SK-N-SH (cell line): ENCODE data around the gene WIPF2.

Experiments
- EZH2phosphoT487 ChIP-seq: fragments of 200-600 bp; sonication (generic); IDR thresholded peaks from 2 replicates; pipeline ENCODE4 v1.6.1; 2017; ENCODE audit warnings: low read depth, mixed run types, mild to moderate bottlenecking, antibody characterized with exemption, moderate library complexity, borderline replicate concordance
- FOSL2 ChIP-seq: IDR thresholded peaks from 2 replicates; pipeline ENCODE4 v1.4.0; 2012; ENCODE audit warnings: low read depth, mild to moderate bottlenecking, moderate library complexity, borderline replicate concordance
- NRF1 ChIP-seq: IDR thresholded peaks from 2 replicates; pipeline ENCODE4 v1.6.1; 2012; ENCODE audit warnings: low read depth, mild to moderate bottlenecking, low read length
- SIN3A ChIP-seq: IDR thresholded peaks from 2 replicates; pipeline ENCODE4 v1.6.1; 2012; ENCODE audit warnings: low read depth, mild to moderate bottlenecking, low read length, moderate library complexity, borderline replicate concordance
- TF ChIP-seq, protein P1 (sequence below): fragments of 200-600 bp; sonication (generic); IDR thresholded peaks from 2 replicates; pipeline ENCODE4 v1.6.1; 2017; ENCODE audit warnings: antibody characterized with exemption, mild to moderate bottlenecking, moderate library complexity

DNA sequence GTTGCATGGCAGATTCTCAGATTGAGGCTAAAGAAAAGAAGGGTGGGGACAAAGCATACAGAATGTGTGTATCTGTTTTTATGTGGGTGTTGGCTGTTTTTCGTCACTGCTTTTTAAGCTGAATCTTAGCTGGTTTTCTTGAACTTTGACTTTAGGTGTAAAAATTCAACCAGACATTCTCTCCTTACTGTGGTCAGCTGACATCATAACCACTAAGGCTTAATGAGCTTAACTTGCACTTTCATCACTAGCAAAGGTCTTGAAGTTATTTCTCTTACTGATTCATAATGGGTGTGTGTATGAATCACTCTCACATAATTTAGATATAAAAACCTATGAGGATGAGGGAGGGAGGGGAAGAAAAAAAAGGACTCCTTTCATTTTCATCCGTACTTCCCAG is 64.6 kb downstream of the WIPF2 start:
- TF ChIP-seq, protein P1, sequence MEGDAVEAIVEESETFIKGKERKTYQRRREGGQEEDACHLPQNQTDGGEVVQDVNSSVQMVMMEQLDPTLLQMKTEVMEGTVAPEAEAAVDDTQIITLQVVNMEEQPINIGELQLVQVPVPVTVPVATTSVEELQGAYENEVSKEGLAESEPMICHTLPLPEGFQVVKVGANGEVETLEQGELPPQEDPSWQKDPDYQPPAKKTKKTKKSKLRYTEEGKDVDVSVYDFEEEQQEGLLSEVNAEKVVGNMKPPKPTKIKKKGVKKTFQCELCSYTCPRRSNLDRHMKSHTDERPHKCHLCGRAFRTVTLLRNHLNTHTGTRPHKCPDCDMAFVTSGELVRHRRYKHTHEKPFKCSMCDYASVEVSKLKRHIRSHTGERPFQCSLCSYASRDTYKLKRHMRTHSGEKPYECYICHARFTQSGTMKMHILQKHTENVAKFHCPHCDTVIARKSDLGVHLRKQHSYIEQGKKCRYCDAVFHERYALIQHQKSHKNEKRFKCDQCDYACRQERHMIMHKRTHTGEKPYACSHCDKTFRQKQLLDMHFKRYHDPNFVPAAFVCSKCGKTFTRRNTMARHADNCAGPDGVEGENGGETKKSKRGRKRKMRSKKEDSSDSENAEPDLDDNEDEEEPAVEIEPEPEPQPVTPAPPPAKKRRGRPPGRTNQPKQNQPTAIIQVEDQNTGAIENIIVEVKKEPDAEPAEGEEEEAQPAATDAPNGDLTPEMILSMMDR = no peak
- TF ChIP-seq SIN3A = no peak
- TF ChIP-seq EZH2phosphoT487 = no peak
- TF ChIP-seq NRF1 = no peak
- peak; percentile 80 for TF ChIP-seq FOSL2
